Activated CD4-positive, alpha-beta T cell treated with anti-CD3 and anti-CD28 coated beads, Interleukin-2, amount 50 U/mL, for 16 hours (primary cell): Measurements from ENCODE around the gene CRELD1.
A peak's percentile ranks its signal among the peaks of the same experiment; 100 is the strongest.
"Not testable (repeated sequence)": the region's sequence is repeated elsewhere in the genome, so short reads cannot be mapped to it uniquely, and the experiment has no call there.

Source experiments
- DNase-seq: peaks from one replicate; pipeline ENCODE4 v3.0.0-alpha.2; 2020

CRELD1 gene

GRCh38 chr3:9937486-9938238 is 4.0 kb downstream of the CRELD1 start:
- DNase-seq: no peak

GRCh38 chr3:9938966-9939365 is 5.3 kb downstream of the CRELD1 start:
- no peak for DNase-seq

GRCh38 chr3:9939906-9940305 is 6.3 kb downstream of the CRELD1 start:
- DNase-seq: not testable (repeated sequence)

- no peak for DNase-seq
Measured at GRCh38 chr3:9940746-9941145, 7.1 kb downstream of the CRELD1 start.

GRCh38 chr3:9942164-9942563 is 8.5 kb downstream of the CRELD1 start:
- DNase-seq: no peak

GRCh38 chr3:9942934-9943690 is 9.5 kb downstream of the CRELD1 start:
- no peak for DNase-seq

- no peak for DNase-seq
Measured at GRCh38 chr3:9944271-9944670, 10.6 kb downstream of the CRELD1 start.

- DNase-seq: no peak
Measured at GRCh38 chr3:9945358-9945757, 11.7 kb downstream of the CRELD1 start.

- peak; percentile 78 for DNase-seq
Measured at GRCh38 chr3:9946112-9947024, 12.7 kb downstream of the CRELD1 start.

- no peak for DNase-seq
Measured at GRCh38 chr3:9947025-9947995, 13.7 kb downstream of the CRELD1 start.

GRCh38 chr3:9948586-9948985 is 15.0 kb downstream of the CRELD1 start:
- no peak for DNase-seq

GRCh38 chr3:9949115-9949514 is 15.5 kb downstream of the CRELD1 start:
- no peak for DNase-seq

GRCh38 chr3:9949626-9950025 is 16.0 kb downstream of the CRELD1 start:
- no peak for DNase-seq

GRCh38 chr3:9951126-9951525 is 17.5 kb downstream of the CRELD1 start:
- DNase-seq: peak; percentile 16

- peak; percentile 15 for DNase-seq
Measured at GRCh38 chr3:9951598-9951961, 17.9 kb downstream of the CRELD1 start.

- peak; percentile 57 for DNase-seq
Measured at GRCh38 chr3:9951962-9952805, 18.6 kb downstream of the CRELD1 start, which contains the start of gene PRRT3. Gene PRRT3, minus strand, starts transcription at chr3:9952408. Its CDS starts 2,293 bp downstream, at chr3:9950115.

GRCh38 chr3:9955067-9955502 is 21.5 kb downstream of the CRELD1 start:
- DNase-seq: no peak

- DNase-seq: no peak
Measured at GRCh38 chr3:9955611-9956352, 22.1 kb downstream of the CRELD1 start.

- DNase-seq: no peak
Measured at GRCh38 chr3:9957214-9957613, 23.6 kb downstream of the CRELD1 start.

- DNase-seq: no peak
Measured at GRCh38 chr3:9965200-9965875, 31.7 kb downstream of the CRELD1 start.
